SJSA1 (cell line): ENCODE measurements around the gene PITPNM2. TPM values are rescaled to one million over a fixed set of nuclear protein-coding genes. Genes with fewer than 3 reads are reported as not detected.

ENCODE experiments used
- DNase-seq, 2 experiments: peaks; one replicate each; pipeline ENCODE4 v3.0.0-alpha.2; 2015 to 2020; ENCODE audit warnings: low spot score in 2 of 2, low read depth in 1 of 2
- H3K27ac ChIP-seq: fragments of 250-450 bp; sonication (Bioruptor Pico); 2 replicates; pipeline ENCODE4 v1.5.1; 2020; ENCODE audit warnings: mild to moderate bottlenecking, moderate library complexity
- H3K27me3 ChIP-seq: fragments of 250-450 bp; sonication (Bioruptor Pico); replicated peaks from 2 replicates; pipeline ENCODE4 v1.5.1; 2020; ENCODE audit warnings: mild to moderate bottlenecking, moderate library complexity
- H3K36me3 ChIP-seq: fragments of 250-450 bp; sonication (Bioruptor Pico); 2 replicates; pipeline ENCODE4 v1.5.1; 2020; ENCODE audit warnings: mild to moderate bottlenecking
- H3K4me1 ChIP-seq: fragments of 250-450 bp; sonication (Bioruptor Pico); replicated peaks from 2 replicates; pipeline ENCODE4 v1.6.1; 2021; ENCODE audit warnings: mild to moderate bottlenecking
- H3K4me3 ChIP-seq: fragments of 250-450 bp; sonication (Bioruptor Pico); 2 replicates; pipeline ENCODE4 v1.5.1; 2020; ENCODE audit warnings: mild to moderate bottlenecking
- H3K9me3 ChIP-seq: fragments of 250-450 bp; sonication (Bioruptor Pico); replicated peaks from 2 replicates; pipeline ENCODE4 v1.5.1; 2020; ENCODE audit warnings: mild to moderate bottlenecking
- total RNA-seq: library from RNA; depleted of rRNA; stranded (reverse); fragments of >200 nt; shearing (Covaris generic); gene quantifications from 2 replicates; pipeline ENCODE4 v1.2.3, GENCODE V29; 2014

Gene PITPNM2
- total RNA-seq, 1 experiment from 2014 or later: 0.42 TPM

DNA sequence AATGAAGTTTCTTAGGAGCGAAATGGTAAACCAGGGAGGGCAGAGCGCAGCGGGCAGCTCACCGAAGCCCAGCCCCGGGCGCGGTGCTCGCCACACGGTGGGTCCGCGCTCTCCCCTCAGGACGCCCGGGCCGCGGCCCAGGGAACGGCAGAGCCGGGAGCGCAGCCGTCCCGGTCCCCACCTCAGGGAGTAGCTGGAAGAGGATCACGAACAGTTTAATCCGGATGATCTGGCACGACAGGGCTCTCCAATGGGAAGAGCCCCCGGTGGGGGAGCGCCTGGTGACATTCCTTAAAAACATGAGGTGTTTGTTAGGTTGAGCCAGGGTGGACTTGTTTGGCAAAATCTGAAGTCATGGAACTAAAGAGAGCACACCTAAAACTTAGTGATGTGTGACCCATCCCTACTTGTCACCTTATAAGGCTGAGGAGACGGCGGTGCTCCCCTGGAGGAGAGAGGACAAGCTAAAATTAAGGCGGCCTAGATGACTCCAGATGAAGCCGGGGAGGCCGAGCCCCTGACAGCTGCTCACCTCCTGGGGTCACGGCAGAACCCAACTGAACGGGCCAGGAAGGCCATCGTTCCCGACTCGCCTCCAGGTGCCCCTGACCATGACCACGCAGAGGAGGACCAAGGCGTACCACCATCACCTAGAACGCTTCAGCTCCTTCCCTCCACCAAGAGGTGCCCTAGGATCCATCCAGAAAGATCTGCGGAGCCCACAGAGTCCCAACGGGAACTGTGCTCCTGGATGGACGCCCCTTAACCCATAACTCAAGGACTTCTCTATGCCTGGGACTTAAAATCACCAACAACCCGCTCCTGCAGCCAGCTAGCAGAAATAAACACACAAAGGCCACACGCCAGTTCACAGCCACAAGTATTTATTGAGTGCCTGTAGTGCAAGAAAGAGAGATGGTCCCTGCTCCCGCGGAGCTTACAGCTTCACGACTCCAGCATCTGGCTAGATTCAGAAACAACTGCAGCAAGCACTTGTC lies 866 bp upstream of the PITPNM2 start:
- peak overlapping the region; percentile 53 for H3K4me3 ChIP-seq
- peaks cover 12% of the 10 kb centered on the region for H3K4me1 ChIP-seq
- H3K27me3 ChIP-seq: no peaks in the 10 kb centered on the region
- DNase-seq: no peak
- no peaks in the 10 kb centered on the region for H3K9me3 ChIP-seq
- H3K36me3 ChIP-seq: peaks cover 5% of the 10 kb centered on the region; the same call in 1 of the 2 replicates
- H3K27ac ChIP-seq: no peak overlapping the region

DNA sequence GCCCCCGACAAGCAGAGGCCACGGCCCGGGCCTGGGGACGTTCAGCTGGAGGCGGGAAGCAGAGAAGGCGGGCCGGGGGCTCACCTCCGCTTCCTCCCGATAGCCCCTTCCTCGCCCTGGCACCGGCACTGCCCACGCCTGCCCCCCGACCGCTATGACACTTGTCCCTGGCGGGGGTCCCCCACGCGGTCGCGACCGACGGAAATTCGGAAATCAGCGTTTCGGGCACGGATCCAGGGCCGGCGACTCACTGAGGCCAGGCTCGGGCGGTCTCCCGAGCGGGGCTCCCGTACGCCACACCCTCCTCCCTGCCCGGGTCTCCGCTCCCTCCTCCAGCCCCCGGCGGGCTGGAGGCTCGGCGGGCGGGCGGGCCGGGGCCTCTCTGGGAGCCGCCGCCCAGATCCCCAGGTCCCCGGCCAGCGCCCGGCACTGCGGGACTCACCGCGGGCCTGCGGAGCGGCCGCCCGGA lies 581 bp downstream of the PITPNM2 start:
- Histone ChIP-seq H3K4me1 (peaks cover 12% of the 10 kb centered on the region), H3K27me3 (no peaks in the 10 kb centered on the region), H3K36me3 (peaks cover under 1% of the 10 kb centered on the region; the same call in 1 of the 2 replicates), H3K9me3 (no peaks in the 10 kb centered on the region), H3K4me3 (peak overlapping the region; percentile 53), H3K27ac (no peak overlapping the region)
- DNase-seq: no peak

DNA sequence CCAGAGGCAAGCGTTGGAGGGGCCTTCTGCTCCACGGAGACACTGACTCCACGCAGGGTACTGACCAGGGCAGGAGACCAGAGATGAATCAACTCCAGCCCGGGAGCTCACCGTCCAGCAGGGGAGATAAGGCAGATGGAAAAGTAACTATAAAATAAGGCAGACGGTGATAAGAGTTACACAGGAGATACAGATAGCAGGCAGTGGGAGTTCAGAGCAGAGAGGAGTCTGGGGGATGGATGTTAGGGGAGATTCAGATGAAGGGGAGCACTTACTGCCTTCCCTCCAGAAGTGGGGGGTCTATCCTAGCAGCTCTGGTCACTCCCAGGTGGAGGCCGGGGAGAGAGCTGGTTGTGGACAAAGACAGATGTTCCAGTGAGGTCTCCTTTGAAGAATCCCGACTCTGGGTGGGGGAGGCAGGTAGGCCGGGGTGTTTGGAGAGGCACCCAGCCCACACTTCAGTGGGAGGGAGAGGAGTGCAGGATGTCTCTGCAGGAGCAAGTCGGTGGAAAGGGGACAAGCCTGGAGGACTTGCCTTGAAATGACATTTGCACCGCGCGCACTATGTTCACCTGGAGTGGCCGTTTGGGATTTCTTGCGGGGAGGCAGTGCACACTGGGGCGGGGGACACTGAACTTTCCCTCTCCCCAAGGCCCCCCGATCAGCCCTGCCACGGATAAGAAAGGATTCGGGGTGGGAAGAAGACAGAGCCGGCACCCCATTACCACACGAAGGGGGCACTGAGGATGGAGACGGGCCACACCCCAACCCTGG lies 1.2 kb downstream of the PITPNM2 start:
- Histone ChIP-seq H3K9me3 (no peaks in the 10 kb centered on the region), H3K27ac (no peak overlapping the region), H3K4me1 (peaks cover 12% of the 10 kb centered on the region), H3K27me3 (no peaks in the 10 kb centered on the region), H3K4me3 (peak overlapping the region; percentile 53), H3K36me3 (no peaks in the 10 kb centered on the region)
- DNase-seq: no peak

DNA sequence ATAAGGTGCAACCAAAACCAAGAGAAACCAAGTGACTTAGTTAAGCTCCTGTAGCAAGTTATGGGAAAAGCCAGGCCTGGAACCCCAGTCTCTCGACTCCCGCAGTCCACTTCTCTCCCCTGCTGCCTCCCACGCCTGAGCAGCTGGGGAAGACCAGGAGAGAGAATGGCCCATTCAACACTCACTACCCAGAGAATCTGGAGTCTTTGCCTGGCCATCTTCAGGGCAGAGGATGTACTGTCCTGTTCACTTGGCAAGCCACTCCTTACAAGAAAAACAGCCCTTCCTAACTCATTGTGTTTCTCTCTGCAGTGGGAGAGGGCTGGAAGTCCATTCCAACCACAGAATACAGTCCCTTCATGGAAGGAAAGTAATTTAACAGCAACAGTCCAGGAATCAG lies 1.8 kb downstream of the PITPNM2 start:
- no peaks in the 10 kb centered on the region for H3K9me3 ChIP-seq
- H3K27me3 ChIP-seq: no peaks in the 10 kb centered on the region
- no peak overlapping the region for H3K27ac ChIP-seq
- no peak overlapping the region for H3K4me3 ChIP-seq
- no peaks in the 10 kb centered on the region for H3K36me3 ChIP-seq
- H3K4me1 ChIP-seq: peaks cover 12% of the 10 kb centered on the region
- no peak for DNase-seq

DNA sequence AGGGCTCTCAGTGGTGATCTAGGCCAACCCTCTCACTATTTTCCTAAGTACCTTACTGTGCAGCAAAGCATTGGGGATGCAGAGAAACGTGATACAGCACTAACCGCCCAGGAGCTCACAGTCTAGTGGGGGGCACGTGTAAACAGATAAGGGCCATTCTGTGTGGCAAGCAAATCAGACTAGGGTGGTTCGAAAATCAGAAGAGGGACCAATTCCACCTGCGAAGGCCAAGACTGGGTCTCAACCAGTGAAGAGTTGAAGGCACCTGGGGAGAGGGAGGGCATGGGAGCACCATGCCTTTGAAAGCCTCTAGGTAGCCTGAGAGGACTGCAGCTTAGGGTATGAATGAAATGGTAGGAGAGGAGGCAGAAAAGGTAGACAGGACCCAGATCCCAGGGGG lies 2.2 kb downstream of the PITPNM2 start:
- H3K4me1 ChIP-seq: peaks cover 12% of the 10 kb centered on the region
- H3K9me3 ChIP-seq: no peaks in the 10 kb centered on the region
- DNase-seq: no peak
- H3K27me3 ChIP-seq: no peaks in the 10 kb centered on the region
- H3K36me3 ChIP-seq: no peaks in the 10 kb centered on the region
- no peak overlapping the region for H3K27ac ChIP-seq
- H3K4me3 ChIP-seq: no peak overlapping the region

DNA sequence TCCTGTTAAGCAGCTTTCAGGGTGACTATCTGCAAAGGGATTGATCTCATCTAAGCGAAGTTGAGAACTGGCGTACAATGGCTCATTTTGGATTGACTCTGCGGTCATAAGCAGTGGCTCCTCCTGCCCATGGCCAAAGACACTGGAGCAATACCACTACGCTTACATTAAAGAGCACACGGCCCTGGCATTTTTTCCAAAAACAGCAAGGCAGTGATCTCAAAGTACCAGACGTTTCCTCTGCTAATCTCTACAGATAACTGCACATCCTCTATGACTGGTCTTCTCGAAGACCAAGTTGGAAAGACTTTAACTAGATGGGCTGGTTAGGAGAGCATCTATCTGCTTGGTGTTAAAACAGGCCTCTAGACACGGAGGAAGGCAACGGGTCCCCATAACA lies 2.7 kb downstream of the PITPNM2 start:
- H3K4me3 ChIP-seq: no peak overlapping the region
- no peak overlapping the region for H3K27ac ChIP-seq
- DNase-seq: no peak
- no peaks in the 10 kb centered on the region for H3K27me3 ChIP-seq
- peaks cover 13% of the 10 kb centered on the region for H3K4me1 ChIP-seq
- H3K9me3 ChIP-seq: no peaks in the 10 kb centered on the region
- H3K36me3 ChIP-seq: no peaks in the 10 kb centered on the region

DNA sequence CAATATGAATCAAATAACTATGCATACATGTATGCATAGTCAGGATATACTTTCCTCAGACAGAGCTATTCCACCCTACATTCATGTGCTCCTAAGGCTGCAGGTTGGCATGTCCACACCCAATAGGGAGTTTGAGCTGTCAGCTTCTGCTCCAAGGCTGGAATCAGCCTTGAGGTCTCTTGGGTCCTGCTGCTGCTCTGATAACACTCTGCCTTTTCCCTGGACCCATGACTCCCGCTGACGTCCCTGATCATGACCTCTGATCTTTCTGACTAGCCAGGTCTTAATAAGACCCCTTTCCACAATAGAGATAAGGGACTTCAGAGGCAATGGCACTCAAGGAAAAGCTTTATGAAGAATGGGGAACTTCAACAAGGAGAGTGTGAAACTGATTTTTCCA lies 5.7 kb downstream of the PITPNM2 start:
- Histone ChIP-seq H3K4me1 (peaks cover 25% of the 10 kb centered on the region), H3K36me3 (no peaks in the 10 kb centered on the region), H3K4me3 (no peak overlapping the region), H3K27ac (no peak overlapping the region), H3K27me3 (no peaks in the 10 kb centered on the region), H3K9me3 (no peaks in the 10 kb centered on the region)
- DNase-seq: no peak

DNA sequence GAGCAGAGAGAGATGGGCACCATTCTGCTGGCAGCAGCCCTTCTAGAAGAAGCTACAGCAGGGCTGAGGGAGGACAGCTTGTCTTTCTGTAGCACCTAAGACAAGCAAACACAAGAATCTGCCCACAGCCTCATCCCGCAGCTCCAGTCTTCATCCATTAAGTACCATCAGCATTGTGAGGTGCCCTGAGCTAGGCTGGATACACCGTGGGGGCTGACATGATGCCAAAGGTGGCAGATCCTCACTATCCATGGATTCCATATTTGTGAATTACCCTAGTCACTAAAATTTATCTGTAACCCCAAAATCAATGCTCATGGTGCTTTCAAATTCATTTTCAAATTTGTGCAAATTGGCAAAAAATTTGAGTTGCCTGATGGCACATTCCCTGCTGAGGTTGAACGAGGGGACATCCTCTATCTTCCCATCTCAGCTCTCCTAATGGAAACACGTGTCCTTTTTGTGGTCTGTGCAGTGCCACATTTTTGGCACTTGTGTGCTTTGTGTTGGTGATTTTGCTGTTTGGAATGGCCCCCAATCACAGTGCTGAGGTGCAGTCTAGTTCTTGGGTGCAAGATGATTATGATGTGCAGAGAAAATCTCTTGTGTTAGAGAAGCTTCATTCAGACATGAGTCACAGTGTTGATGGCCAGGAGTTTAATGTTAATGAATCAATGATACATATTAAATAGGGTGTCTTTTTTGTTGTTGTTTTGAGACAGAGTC lies 7.0 kb downstream of the PITPNM2 start:
- Histone ChIP-seq H3K36me3 (no peaks in the 10 kb centered on the region), H3K9me3 (no peaks in the 10 kb centered on the region), H3K27me3 (no peaks in the 10 kb centered on the region), H3K4me3 (no peak overlapping the region), H3K27ac (no peak overlapping the region), H3K4me1 (peaks cover 25% of the 10 kb centered on the region)
- no peak for DNase-seq

DNA sequence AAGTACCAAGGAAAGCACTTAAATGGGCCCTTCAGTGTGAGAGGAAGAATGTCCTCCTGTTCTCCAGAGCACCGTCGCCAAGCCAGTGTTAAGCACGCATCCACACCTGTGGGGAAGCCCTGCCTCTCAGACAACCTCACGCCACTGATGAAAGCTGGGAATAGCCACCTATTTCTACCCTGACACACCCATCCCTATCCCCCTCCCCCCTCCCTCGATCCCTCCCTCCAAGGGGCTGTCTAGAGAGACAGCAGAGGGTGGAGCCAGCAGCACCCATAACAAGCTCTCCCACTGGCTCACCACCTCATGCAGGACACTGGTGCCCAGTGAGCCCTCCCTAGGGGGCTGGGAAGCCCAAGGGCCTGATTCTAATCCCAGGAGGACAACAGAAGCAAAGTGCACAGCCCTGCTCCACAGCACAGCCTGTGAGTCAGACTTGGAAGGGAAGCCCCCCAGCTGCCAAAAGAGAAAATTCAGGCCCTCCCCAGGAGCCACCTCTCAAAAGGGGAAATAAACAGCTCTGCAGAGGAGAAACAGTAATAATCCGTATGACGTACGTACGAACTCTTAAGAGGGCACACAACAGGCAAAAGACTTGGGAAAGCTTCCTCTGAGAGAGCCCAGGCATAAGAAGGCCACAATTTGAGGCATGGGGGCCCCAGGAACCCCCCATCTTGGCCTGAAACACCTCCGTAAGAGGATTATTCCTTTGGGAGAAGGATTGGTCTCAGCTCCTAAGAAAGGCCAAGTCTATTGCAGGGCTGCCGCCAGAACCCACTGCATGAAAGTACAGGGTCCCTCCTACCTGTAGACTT lies 7.8 kb downstream of the PITPNM2 start:
- Histone ChIP-seq H3K36me3 (no peaks in the 10 kb centered on the region), H3K4me1 (peaks cover 25% of the 10 kb centered on the region), H3K27ac (no peak overlapping the region), H3K27me3 (no peaks in the 10 kb centered on the region), H3K9me3 (no peaks in the 10 kb centered on the region), H3K4me3 (no peak overlapping the region)
- DNase-seq: no peak

DNA sequence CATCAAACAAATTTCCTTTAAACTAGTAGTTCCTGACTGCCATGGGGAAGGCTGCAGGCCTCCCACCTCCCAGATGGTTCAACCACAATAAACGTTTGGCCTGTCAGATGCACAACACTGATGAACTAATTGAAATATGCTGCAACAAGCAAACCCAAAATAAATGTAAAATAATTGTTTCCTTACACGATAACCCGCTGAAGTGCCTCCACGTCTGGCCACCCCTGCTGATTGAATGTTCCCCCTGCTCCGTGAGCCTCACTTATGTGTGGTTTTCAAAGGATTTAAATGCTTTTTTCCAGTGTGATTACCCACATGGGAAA lies 8.4 kb downstream of the PITPNM2 start:
- no peaks in the 10 kb centered on the region for H3K36me3 ChIP-seq
- no peak for DNase-seq
- H3K4me3 ChIP-seq: no peak overlapping the region
- H3K27ac ChIP-seq: 0 out of 2 replicates have a peak overlapping the region, but pooled peaks have one; percentile 39
- H3K27me3 ChIP-seq: no peaks in the 10 kb centered on the region
- peaks cover 25% of the 10 kb centered on the region for H3K4me1 ChIP-seq
- no peaks in the 10 kb centered on the region for H3K9me3 ChIP-seq

DNA sequence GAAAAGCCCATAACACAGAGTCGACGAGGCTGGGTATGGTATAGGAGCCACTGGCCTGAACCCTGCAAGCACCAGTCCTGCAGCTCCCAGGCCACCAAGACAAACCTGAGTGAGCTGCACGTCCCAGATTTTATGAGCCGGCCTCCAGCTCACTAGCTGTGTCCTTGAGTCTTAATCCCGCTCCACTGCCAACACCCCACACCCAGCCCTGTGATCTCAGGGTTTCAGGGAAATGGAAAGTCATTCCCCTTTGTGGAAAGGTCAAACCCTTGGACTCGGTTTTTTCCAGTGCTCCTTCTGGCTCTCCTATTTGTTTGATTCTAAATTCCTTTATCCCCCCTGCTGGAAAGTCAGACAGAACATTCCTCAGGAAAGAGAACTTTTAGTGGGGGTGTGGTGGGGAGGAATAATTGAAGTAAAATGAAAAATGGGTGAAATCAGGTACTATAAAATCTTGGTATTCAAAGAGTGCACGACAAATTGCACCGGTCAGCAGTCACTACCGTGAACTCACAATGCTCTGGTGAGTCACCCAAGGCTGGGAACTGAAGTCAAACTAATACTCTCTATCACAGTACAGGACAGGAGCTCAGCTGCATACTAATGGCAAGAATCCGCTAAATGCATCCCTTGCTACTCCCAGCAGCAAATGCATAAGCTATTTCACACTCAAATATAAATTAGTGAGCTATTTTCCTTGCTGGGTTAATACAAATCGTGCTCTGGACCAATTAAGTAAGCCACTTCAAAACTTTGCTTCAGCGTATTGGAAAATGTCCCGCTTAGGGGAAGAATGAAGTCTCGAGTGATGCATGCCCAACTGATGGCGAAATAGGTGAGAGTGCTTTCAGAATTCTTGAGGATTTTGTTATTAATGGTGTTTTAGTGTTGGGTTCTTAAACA lies 9.0 kb downstream of the PITPNM2 start:
- Histone ChIP-seq H3K36me3 (no peaks in the 10 kb centered on the region), H3K4me1 (peaks cover 25% of the 10 kb centered on the region), H3K9me3 (no peaks in the 10 kb centered on the region), H3K27me3 (no peaks in the 10 kb centered on the region), H3K4me3 (no peak overlapping the region), H3K27ac (peak overlapping the region; percentile 39; the same call in 1 of the 2 replicates)
- DNase-seq: peak in 1 of 2 experiments; percentile 49
